Activated naive CD4-positive, alpha-beta T cell treated with anti-CD3 and anti-CD28 coated beads, Interleukin-2, amount 50 U/mL, for 16 hours (primary cell): ENCODE measurements around the gene KCNJ6.

ENCODE experiments used
- DNase-seq: peaks from one replicate; pipeline ENCODE4 v3.0.0-alpha.2; 2020

Gene KCNJ6

DNA sequence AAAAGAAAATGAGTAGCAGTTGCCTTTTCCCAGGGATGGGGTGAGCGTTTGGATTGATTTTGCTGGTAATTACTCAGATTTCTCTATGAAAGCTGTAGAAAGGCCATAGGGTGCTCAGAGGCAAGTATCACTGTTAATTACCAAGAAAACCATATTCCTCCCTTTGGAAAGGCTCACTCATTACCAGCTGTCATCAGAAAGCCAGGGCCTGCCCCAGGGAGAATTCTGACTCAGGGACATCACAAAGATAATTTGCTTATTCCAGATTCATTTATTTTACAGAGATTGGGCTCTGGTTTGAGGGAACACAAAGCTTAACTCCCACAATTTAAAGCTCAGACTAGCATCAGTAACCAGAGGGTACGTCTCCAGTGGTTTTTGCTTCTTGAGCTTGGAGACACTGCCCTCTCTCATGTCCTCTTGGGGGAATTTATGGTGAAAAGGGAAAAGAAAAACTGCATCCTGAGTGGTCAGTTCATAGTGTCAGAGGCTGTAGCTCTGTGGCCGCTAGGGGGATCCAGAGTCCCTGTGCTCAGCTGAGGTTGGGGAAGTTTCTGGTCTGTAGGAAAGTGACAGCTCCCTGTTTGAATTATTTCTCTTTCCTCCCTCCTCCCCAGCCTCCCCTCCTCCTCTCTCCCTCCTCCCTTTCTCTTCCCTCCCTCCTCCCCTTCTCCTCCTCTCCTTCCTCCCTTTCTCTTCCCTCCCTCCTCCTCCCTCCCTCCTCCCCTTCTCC is 204.3 kb downstream of the KCNJ6 start:
- DNase-seq, result peak; percentile 29

DNA sequence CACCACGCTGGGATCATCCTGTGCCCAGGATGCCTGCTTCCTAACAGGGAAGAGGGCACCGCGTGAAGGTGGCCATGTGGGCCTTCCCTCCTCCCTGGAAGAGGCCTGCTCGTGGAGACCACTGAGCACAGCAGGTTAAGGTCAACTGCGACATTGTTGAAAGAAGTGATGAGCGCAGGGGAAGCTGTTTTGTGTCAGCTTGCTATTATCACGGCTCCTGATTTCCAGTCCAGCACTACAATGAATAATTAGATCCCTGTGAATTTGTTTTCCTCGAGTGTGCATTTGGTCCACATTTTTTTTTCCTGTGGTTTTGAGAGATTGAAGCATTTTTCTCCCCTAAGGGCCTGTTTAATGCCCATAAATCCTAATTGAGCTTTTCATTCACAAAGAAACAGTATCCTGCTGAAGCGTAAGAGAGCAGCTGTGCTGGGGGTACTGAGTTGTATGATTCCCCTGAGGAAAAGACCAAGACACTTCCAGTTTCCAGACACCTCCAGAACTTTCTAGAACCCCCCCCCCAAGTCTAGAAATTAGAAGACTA is 204.9 kb downstream of the KCNJ6 start:
- DNase-seq, result no peak

DNA sequence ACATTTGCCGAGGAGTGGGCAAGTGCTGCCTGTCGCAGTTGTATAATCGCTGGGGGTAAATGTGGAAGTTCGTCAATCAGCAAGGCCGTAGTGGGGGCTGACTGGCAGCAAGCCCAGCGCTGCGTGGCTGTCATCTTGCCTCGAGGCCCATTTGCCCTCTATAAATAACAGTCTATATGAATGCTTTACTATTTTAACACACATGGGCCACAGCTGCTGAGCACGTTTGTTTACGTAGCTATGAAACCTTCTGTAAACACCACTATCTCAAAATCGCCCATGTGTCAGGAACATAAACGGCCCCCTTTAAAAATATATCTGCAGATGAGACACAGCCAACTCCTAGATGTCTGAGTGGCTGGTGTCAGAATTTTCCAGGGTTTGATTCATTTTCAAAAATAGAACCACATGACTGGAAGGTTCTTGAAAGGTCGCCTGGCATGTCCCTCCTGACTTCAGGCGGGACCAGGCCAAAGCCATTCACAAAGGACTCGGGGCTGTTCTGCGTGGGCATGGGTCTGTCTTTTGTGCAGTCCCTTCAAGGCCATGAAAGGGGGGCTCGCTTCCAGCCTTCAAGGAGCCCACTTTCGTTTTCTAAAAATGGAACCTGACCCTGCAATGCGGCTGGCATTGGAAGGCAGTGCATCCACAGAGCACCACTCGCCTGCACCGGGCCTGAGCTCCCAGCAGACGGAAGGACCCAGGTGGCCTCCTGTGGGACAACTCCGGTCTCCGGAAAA is 205.5 kb downstream of the KCNJ6 start:
- no peak for DNase-seq

DNA sequence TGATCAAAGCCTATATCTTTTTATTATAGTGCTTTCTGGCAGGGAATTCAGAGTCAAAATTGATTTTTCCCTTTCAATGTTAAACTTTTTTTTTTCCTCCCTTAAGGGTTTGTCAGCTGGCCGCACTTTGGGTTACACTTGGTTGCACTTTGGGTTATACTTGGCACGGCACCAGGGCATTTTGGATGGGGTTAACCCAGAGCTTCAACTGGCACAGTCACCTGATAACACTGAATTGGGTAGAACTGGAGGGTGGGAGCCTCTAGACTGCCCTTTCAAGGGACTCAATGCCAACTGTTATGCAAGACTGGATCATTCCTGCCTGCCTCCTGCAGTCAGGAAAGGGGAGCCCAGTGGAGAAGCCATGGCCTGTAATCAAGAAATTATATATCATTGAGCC is 211.5 kb downstream of the KCNJ6 start:
- DNase-seq, result no peak

DNA sequence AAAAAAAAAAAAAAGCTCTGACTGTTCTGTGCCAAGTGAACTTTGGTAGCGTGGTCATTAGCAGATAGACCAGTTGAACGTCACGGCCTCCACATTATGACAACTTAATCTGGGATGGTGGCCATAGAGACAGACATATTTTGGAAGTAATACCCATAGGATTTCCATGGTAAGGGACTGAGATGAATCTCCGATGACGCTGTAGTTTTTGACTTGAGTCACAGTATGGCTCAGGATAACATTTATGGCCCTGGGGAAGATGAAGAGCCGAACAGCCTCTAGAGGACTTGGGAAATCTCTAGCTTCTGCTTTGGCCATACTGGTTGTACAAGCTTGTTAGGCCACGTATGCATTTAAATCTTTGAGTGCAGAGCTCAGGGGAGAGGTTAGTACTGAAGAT is 214.0 kb downstream of the KCNJ6 start:
- no peak for DNase-seq

DNA sequence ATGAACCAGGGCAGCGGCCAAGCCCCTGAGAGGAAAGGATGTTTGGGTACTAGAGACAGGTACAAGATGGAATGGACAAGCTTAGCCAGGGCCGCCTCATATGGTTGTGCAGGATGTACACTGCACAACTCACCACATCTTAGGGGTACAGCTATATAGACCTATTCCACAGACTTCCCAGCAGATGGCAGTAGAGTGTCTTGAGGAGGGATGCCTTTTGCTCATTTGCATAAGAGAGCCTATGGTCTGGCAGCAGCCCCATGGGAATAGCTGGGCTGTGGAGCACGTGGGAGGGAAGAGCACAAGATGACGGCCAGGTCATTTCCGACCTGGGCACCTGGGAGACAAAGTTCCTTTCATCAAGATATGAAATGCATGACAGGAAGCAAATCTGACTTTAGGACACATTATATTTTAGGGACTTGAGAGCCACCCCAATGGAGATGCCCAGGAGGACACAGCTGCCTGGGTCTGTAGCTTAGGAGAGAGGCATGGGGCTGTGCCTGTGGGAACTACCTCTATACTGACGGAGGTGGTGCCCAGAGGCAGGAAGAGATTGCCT is 215.5 kb downstream of the KCNJ6 start:
- DNase-seq, result no peak

DNA sequence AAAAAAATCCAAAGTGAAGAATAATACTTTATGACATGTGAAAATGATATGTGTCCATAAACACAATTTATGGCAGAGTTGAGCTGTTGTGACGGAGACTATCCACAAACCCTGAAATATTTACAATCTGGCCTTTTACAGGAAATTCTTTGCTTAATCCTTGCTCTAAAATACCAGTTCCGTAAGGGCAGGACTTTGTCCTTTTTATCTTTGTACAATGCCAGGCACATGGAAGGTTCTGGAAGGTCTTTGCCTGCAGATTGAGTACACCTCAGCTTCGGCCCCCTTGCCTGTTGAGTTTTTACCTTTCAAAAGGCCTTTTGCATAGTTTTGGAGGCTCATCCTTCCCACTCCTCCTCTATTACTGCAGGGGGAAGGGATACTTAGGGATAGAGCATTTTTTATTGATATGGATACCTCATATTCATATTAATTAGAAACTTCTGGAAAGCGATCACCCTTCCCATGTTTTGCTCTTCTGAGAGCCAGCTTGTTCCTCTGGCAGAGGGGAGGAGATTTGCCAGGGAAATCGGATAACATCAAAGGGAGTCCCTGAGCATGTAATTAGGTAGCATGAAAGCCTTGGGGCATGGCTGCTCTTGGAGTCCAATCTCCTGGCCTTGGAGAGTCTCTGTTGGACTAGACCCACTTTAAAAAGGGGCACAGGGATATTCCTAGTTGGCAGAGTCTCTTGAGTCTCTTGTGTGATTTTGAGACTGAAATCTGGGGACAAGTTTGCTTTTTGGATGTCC is 217.1 kb downstream of the KCNJ6 start:
- no peak for DNase-seq

DNA sequence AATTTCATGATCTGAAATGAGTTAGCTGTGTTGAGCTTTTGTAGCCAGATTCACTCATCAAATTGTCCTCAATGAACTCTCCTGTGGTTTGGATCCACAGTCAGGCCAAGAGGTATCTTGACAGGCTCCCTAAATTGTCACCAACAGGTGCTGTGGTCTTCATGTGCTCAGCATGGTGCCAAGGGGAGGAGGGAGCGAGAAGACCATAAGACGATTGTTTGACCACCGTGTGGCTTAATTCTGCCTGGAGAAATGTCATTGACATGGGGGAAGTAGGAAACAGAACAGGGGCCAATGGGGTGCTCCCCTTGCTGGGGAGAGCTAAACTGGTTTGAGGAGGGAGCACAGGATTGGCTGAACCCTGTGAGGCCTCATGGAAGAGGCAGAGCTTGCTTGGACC is 219.3 kb downstream of the KCNJ6 start:
- DNase-seq, result no peak

DNA sequence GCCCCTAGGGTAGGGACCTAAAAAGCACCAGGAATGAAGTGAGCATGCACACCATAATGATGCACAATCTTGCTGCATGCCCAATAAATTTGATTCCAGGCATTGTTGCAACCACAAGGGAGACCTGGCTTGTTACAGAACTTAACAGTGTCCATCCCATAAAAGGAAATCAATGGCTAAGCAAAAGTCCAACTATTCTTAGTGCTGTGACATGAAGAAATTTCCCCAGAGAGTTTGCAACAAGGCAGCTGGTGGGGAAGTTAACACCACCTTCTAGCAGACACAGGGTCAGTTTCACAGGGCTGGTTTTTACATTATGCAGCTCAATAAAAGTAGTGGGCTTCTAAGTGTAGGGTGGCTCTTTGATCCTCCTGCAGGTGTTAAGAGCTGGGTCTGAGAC is 221.1 kb downstream of the KCNJ6 start:
- DNase-seq, result no peak

DNA sequence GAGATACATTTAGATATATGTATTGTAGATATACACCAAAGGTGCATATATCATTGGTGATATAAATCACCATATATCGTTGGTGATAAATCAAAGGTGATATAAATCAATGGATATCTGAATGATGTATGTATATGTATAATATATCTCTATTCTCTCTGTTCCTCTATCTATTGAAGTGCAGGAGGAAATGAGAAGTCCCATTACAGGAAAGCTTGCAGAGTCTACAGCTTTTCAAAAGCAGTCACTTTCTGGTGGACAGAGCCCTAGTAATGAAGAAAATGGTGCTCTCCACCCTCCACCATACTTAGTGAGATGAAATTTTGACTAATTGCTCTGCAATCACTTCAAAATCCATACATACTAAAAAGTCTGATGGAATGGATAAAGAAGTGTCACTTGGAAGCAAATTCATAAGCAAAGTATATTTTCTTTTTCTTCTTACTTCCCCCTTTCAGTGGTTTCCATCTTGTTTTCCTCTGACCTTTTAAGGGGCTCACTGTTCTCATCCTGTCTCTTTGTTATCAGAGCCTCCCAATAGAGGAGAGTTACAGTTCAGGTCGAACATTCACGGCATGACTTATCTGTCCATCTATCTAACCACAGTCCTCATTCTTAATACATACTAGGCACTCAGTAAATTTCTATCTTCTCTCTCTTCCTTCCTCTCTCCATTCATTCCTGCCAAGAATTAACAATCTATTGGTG is 227.2 kb downstream of the KCNJ6 start:
- DNase-seq, result no peak

DNA sequence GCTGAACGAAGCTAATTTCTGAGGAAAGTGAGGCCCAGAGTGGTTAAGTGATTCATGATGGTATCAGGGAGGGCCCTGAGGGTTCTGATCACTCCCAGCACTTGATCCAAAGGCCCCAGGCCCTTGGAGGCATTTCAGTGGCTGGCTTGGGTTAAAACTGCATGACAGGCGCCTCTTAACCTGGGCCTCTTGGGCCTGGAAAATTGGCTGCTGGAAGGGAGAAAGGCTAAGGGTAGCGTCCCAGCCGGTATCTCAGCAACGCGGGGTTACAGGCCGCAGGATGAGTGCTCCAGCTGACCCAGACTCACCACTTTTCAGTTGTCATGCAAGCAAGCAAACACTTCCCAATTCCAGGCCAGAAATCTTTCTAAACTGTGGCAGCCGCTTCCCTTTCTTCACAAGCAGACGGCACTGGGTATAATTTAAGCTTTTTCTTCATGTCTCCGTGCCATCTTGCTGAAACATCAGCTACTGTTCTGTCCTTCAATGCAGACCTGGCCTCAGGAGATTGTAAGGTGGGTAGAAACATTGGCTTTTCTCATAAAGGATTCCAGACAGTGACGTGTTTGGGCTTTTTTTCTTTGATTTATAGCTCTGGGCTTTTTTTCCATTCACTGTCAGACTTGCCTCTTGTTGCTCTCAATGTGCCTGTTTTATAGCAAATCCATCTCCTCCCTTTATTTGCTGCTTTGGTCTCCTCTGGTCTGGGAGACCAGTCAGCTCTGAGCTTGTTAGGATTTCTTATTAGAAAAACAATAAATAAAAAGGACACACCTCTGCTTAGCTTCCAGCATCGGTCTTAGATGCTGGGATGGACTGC is 229.1 kb downstream of the KCNJ6 start:
- no peak for DNase-seq

DNA sequence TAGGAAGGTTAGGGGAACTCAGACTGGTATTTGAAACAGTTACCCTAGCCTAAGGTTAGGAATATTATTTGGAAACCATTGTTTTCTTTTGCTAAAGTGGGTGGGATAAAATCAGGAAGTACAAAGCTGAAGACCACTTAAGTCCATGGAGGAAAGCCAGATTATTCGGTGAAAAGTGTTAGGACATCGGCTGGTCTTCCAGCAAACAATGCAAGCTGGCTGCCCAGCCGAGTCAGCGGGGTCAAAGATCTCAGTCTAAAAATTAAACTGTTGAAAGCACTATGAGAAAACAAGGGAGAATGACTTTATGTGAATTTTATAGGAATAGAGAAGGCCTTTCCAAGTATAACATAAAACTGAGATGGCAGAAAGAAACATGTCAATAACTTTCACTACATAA is 231.7 kb downstream of the KCNJ6 start:
- DNase-seq, result no peak

DNA sequence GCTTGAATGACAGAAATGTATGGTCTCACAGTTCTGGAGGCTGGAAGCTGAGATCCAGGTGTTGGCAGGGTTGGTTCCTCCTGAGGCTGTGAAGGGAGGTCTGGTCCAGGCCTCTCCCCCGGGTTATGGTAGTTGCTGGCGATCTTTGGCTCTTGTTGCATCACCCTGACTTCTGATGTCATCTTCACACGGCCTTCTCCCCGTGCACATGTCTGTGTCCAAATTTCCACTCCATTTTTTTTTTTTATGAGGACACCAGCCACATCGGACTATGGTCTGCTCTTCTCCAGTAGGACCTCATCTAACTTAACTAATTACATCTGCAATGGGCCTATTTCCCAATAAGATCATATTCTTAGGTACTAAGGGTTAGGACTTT is 232.2 kb downstream of the KCNJ6 start:
- no peak for DNase-seq

DNA sequence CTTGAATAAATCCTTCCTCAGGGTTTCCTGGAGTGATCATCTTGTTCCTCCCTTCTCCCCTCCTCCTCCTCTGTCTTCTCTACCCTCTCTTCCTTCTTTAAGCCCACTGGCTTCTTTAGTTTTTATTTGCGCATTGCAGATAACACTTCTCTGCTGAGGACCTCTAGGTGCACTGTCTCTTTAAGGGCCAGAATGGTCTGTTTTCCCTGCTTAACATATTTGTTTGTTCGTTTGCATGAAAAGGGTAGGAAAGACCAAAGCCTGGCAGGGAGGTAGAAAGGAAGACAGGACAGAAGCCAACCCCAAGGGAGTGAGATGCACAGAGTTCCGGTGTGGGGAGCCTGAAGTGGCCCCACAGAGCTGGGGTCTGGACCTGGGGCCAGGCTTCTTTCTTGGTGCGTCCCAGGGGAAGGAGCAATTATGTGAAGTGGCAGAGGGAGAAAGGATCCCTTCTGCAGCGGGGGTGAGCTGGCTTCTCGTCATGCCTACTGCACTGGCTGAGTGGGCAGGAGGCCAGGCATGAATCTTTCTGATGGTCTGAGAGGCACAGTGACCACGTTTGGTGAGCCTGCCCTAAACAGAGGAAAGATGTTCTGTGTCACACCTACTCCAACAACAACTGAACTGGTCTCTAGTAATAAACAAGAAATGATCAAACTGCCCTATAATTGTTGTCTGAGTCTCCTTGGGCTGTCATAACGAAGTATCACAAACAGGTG is 232.7 kb downstream of the KCNJ6 start:
- DNase-seq, result no peak

DNA sequence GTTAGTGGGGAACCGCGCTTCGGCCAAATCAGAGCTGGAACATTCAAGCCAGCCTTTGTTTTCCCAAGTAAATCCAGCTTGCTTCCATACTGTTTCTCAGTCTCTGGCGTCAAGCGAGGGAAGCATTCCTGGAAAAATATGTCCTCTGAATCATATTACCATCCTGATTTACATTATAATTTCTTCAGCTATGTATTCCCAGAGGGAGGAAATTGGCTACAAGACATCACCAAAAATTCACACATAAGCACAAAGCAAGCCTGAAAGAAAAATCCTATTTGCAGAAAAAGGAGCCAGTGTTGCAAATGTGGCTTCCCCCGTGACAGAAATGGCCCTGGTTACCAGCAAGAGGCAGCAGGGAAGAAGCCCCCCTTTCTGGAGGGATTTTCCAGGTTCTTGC is 233.3 kb downstream of the KCNJ6 start:
- no peak for DNase-seq

DNA sequence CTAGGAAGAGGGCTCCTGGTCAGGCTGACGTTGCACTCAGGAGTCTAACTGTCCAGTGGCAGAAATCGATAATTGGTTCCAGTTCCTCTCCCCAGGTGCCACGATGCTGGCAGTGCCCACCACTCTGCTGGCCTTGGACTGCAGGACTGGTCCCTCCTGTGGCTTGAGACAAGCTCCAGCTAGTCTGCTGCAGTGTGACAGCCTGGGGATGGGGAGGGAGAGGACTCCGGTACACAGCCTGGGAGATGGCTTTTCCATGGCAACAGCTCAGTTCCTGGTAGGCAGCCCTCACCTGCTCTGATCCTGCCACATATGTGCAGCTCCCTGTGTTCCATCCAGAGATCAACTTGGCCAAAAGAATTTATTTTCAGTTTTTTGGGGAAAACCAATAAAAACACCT is 239.3 kb downstream of the KCNJ6 start:
- DNase-seq, result no peak

DNA sequence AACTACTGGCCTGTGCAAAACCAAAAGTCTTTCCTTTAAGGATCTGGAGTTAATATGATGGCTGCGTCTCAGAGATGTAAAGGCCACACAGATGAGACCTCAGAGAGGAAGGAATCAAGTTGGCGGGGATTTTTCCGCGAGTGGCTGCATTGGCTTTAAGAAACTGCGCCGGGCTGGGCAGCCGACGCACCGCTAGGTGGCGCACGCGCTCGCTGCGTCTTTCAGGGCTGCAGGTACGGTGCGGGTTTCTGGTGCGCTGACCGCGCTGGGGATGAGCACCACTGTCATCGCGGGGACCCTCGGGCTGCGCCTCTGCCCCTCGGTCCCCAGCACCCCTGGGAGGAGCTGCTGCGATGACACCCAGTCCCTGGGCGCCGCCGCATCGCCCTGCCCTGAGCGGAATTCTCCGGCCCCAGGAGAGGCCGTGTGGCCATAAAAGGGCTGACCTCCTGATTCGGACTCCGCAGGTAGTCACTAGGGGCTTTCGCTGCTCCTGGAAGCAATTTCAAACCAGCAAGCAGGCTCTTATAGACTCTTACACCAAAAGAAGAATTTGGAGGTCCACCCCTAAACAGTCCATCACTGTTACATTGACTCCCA is 241.0 kb downstream of the KCNJ6 start:
- DNase-seq, result peak; percentile 64

DNA sequence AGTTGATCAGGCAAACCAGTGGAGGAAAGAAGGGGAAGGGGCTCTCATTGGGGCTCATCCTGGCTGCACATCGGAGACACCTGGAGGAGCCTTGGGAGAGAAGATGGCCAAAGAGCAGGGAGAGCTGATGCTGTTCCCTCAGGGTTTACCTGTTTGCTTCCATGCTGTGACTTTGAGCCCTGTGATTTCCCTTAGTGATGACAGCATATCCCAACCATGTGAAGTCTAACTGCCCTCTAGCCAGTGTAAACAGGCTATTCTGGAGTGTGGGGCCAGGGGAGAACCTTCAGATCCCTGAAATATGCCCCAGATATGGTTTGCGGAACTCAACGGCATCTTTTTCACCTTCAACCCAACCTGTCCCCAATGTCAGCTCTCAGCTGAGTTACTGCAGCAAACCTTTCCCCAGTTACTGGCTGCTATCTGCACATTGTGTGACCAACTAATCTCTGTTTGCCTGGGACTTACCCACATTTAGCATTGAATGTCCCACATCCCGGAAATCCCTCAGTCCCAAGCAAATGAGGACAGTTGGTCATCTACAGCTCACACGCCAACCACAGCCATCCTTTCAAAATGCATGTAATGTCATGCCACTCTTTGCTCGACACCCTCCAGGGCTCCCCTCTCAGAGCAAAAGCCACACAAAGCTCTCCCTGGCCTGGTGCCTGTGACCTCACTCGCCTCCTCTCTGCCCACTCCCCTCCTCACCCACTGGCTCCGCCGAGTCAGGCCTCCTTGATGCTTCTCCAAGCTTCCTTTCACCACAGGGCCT is 242.3 kb downstream of the KCNJ6 start:
- no peak for DNase-seq

DNA sequence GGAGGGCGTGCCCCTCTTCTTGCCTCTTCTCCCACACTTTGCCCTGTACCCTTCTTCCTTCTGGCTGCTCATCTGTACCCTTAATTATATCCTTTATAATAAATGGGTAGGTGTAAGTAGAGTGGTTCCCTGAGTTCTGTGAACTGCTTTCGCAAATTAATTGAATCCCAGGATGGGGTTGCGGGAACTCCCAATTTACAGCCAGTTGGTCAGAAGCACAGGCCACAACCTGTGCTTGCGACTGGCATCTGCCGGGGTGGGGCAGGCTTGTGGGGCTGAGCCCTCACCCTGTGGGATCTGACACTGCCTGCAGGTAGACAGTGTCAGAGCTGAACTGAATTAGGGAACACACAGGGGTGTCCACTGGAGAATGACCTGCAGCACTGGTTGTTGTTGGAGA is 244.9 kb downstream of the KCNJ6 start:
- DNase-seq, result no peak

DNA sequence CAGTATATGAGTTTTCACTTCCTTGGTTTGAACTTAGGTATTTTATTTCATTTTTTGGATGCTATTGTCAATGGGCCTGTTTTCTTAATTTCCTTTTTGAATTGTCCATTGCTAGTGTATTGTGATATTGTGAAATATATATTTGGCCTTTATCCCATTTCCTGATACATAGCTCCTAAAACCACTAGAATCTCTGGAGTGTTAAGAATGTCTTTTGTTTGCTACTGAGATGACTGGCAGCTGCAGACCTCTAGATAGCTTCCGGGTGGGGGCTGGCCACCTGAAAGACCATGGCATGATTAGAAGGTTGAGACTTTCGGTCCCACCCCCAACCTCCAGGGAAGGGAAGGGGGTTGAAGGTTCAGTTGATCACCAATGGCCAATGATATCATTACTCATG is 245.4 kb downstream of the KCNJ6 start:
- DNase-seq, result no peak
